MM.1S (cell line): ENCODE results near the gene OR10A2.

ENCODE experiments used
- EZH2 ChIP-seq: fragments of 300-600 bp; sonication (generic); optimal IDR thresholded peaks from 2 replicates; pipeline ENCODE3; 2017; ENCODE audit warnings: low read depth, mild to moderate bottlenecking, antibody characterized with exemption, low read length, mixed read lengths
- TF ChIP-seq, protein P1 (sequence below): fragments of 300-600 bp; sonication (generic); IDR thresholded peaks from 2 replicates; pipeline ENCODE4 v1.5.1; 2016; ENCODE audit warnings: antibody characterized with exemption, low read length, mixed read lengths

DNA sequence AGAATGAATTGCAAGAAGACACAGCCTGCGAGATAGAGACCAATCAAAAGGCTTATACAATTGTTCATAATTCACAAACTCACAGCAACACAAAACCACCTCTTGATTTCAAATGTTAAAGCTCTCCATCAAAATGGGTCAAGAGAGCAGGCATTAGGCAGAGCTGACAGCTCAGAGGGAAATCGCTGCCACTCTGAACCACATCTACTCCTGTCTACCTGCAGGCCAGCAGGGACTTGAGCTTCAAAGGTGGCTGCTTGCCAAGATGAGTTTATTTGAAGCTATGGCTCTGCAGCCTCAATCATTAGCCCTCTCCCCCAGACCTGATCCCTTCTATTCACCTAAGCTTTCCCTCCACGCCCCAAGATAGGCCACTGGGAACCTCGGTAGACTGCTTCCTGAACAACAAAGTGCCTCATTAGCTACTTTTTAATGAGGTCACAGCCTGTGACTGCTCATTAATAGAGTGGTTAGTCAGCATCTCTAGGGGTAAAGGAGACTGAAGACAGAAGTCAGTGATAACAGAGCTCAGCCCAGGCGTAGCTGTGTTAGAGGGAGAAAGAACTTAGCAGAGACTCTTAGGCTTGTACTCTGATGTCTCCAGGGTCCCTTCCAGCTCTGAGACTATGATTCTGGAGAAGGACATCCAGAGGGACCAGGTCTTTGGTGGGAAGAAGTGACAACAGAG is 38.6 kb upstream of the OR10A2 start:
- TF ChIP-seq EZH2 = no peak
- TF ChIP-seq, protein P1, sequence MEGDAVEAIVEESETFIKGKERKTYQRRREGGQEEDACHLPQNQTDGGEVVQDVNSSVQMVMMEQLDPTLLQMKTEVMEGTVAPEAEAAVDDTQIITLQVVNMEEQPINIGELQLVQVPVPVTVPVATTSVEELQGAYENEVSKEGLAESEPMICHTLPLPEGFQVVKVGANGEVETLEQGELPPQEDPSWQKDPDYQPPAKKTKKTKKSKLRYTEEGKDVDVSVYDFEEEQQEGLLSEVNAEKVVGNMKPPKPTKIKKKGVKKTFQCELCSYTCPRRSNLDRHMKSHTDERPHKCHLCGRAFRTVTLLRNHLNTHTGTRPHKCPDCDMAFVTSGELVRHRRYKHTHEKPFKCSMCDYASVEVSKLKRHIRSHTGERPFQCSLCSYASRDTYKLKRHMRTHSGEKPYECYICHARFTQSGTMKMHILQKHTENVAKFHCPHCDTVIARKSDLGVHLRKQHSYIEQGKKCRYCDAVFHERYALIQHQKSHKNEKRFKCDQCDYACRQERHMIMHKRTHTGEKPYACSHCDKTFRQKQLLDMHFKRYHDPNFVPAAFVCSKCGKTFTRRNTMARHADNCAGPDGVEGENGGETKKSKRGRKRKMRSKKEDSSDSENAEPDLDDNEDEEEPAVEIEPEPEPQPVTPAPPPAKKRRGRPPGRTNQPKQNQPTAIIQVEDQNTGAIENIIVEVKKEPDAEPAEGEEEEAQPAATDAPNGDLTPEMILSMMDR = no peak
